ENCODE data around the gene PRR12. TPM values are rescaled to one million over a fixed set of nuclear protein-coding genes. Genes with fewer than 3 reads are reported as not detected.

The PRR12 gene
- total and polyA plus RNA-seq, 9 of the 15 experiments (the other 6 are each of a cell fraction or from before 2014, with no cell fraction given) = 0.01 to 21.1 (median 0.98) TPM

- H3K9me3 ChIP-seq (replicated peaks; ENCODE audit: control insufficient read depth, insufficient read depth, low read depth, low read length) = no peaks in the 10 kb centered on the region
- WGBS (ENCODE audit: insufficient coverage, low coverage, missing lambda C conversion rate) = 1% methylated on average over 9 of the region's 9 CpGs
- H2AFZ ChIP-seq (ENCODE audit: low read depth, low read length) = peak overlapping the region; percentile 75
- no peaks in the 10 kb centered on the region for H3K9me1 ChIP-seq (ENCODE audit: control insufficient read depth, insufficient read depth, low read length)
- ChIA-PET CTCF (ENCODE audit: low intra/inter-chr PET ratio) (interaction anchor here (0.6 to 2.6 kb wide), 8 partner anchors 24 to 131 kb away, joined by 3 to 16 read pairs (median 4); partner anchors contain the start of gene FLT3LG), POLR2A (interaction anchor here (0.5 to 2.1 kb wide), 10 partner anchors 10 to 155 kb away, joined by 3 to 7 read pairs (median 4); partner anchors contain the start of genes PRR12 and RCN3)
- DNase-seq (ENCODE audit: extremely low read depth in 1 of 4, low spot score in 3 of 4) (peak; percentile 74 to 89 (median 76)), FAIRE-seq (peak; percentile 95), ATAC-seq (peak; percentile 88)
- no peak overlapping the region for H3K27ac ChIP-seq (ENCODE audit: extremely low read depth, low read depth, low read length)
- peaks cover 2 to 22% of the 10 kb centered on the region in 2 experiments; a peak in 3 of 5 replicates for H3K4me1 ChIP-seq (replicated peaks in 1 of 2; ENCODE audit: control insufficient read depth in 2 of 2, insufficient read depth in 2 of 2, low read length in 2 of 2)
- peak overlapping the region in 1 of 2 experiments; percentile 9; a peak in 1 of 4 replicates for H3K9ac ChIP-seq (ENCODE audit: insufficient read depth in 1 of 2, low read depth in 2 of 2, low read length in 2 of 2)
- H3K27me3 ChIP-seq (ENCODE audit: control insufficient read depth in 2 of 2, insufficient read depth in 2 of 2, low read length in 2 of 2) = no peaks in the 10 kb centered on the region
- intact Hi-C loops (cut with micrococcal nuclease) = loop anchor here (1.0 kb wide), 2 partner anchors 23 to 41 kb away; no protein-coding TSS in a partner anchor
- peak overlapping the region; percentile 53 for H3K4me2 ChIP-seq (ENCODE audit: insufficient read depth, low read length)
- in situ Hi-C loops (cut with MboI) = no loop called here
- BruUV-seq (replicated peaks) = no TSS peak
- H4K20me1 ChIP-seq (replicated peaks; ENCODE audit: control insufficient read depth, insufficient read depth, low read length) = no peaks in the 10 kb centered on the region
- no peaks in the 10 kb centered on the region for H3K36me3 ChIP-seq (ENCODE audit: control insufficient read depth, insufficient read depth, low read length)
- no peak overlapping the region for H3K4me3 ChIP-seq
- H3K79me2 ChIP-seq (ENCODE audit: control insufficient read depth, insufficient read depth, low read length) = no peaks in the 10 kb centered on the region
- TF ChIP-seq PKNOX1 (IDR thresholded peaks at IDR 0.05) (peak; percentile 71), ZNF146 (CRISPR knock-in tag; IDR thresholded peaks at IDR 0.05; ENCODE audit: unreplicated experiment) (no peak), RB1 (IDR thresholded peaks at IDR 0.05; ENCODE audit: low read depth) (peak; percentile 52; the same call in 1 of the 2 replicates), FOXK2 (conservative IDR thresholded peaks at IDR 0.05 in 1 of 2, IDR thresholded peaks at IDR 0.05 in 1 of 2; ENCODE audit: low read depth in 2 of 2) (peak; percentile 25 to 26; a peak in 1 of 4 replicates), EGR1 (conservative IDR thresholded peaks at IDR 0.05) (peak; percentile 65), HCFC1 (IDR thresholded peaks at IDR 0.05; ENCODE audit: low read depth, low read length) (peak; percentile 11; the same call in 1 of the 2 replicates), CTCF (IDR thresholded peaks at IDR 0.05 in 2 of 3, conservative IDR thresholded peaks at IDR 0.05 in 1 of 3; ENCODE audit: insufficient read depth in 2 of 3, low read depth in 1 of 3, low read length in 3 of 3) (peak; percentile 84 to 91 (median 85)), REST (IDR thresholded peaks at IDR 0.05; ENCODE audit: borderline replicate concordance) (peak; percentile 87), REST (CRISPR knock-in tag; IDR thresholded peaks at IDR 0.05; ENCODE audit: low read depth) (no peak)
Measured at GRCh38 chr19:49546825-49547565, 44.0 kb upstream of the PRR12 start.

Measured in K562 (cell line).